SU-DHL-6 (cell line): ENCODE results near the gene PAH.
A peak's percentile ranks its signal among the peaks of the same experiment; 100 is the strongest.

Experiments used
- H2AFZ ChIP-seq: fragments of 200-600 bp; sonication (generic); 2 replicates; pipeline ENCODE4 v1.6.1; 2014; ENCODE audit warnings: low read depth, mild to moderate bottlenecking, moderate library complexity, mixed read lengths, antibody characterized with exemption, low read length; ENCODE audit not compliant: severe bottlenecking
- H3F3A ChIP-seq: fragments of 200-600 bp; shearing (Covaris generic); 2 replicates; pipeline ENCODE4 v1.6.0; 2016; ENCODE audit warnings: antibody characterized with exemption, mild to moderate bottlenecking; ENCODE audit not compliant: insufficient read depth
- H3K27ac ChIP-seq: fragments of 200-600 bp; sonication (generic); 2 replicates; pipeline ENCODE4 v1.5.1; 2016; ENCODE audit warnings: low read depth, mild to moderate bottlenecking, low read length, moderate library complexity, mixed read lengths
- H3K27me3 ChIP-seq: fragments of 200-600 bp; sonication (generic), shearing (Covaris generic); 2 replicates; pipeline ENCODE4 v1.6.0; 2014; ENCODE audit warnings: mild to moderate bottlenecking, low read length
- H3K36me3 ChIP-seq: fragments of 200-600 bp; sonication (generic); 2 replicates; pipeline ENCODE4 v1.6.1; 2014; ENCODE audit warnings: mild to moderate bottlenecking, low read length, mixed read lengths
- H3K4me2 ChIP-seq: fragments of 300-600, 200-600 bp; shearing (Covaris generic), sonication (generic); 2 replicates; pipeline ENCODE4 v1.6.0; 2014; ENCODE audit warnings: low read length, low read depth, mild to moderate bottlenecking; ENCODE audit not compliant: poor library complexity, severe bottlenecking
- H3K4me3 ChIP-seq: fragments of 200-600 bp; sonication (generic); 2 replicates; pipeline ENCODE4 v1.5.1; 2014; ENCODE audit warnings: antibody characterized with exemption, low read length, mild to moderate bottlenecking, mixed read lengths; ENCODE audit not compliant: insufficient read depth, poor library complexity, severe bottlenecking
- H3K79me2 ChIP-seq: fragments of 200-600 bp; sonication (generic); 2 replicates; pipeline ENCODE4 v1.6.1; 2014; ENCODE audit warnings: mild to moderate bottlenecking, low read length, moderate library complexity; ENCODE audit not compliant: insufficient read depth
- H3K9ac ChIP-seq: fragments of 200-600 bp; sonication (generic); 2 replicates; pipeline ENCODE4 v1.7.0; 2014; ENCODE audit warnings: mild to moderate bottlenecking, low read length
- H3K9me2 ChIP-seq: fragments of 200-600 bp; sonication (generic); replicated peaks from 2 replicates; pipeline ENCODE4 v1.6.1; 2014; ENCODE audit warnings: low read length; ENCODE audit not compliant: insufficient read depth
- H3K9me3 ChIP-seq: fragments of 200-600 bp; sonication (generic); 2 replicates; pipeline ENCODE4 v1.6.1; 2014; ENCODE audit warnings: low read length, mixed read lengths; ENCODE audit not compliant: insufficient read depth
- H4K20me1 ChIP-seq: fragments of 200-600 bp; sonication (generic); 2 replicates; pipeline ENCODE4 v1.6.1; 2014; ENCODE audit warnings: low read depth, mild to moderate bottlenecking, antibody characterized with exemption, low read length, moderate library complexity, mixed read lengths
- CTCF ChIP-seq: fragments of 200-600 bp; sonication (generic); IDR thresholded peaks from one replicate; pipeline ENCODE4 v1.5.1; 2017; ENCODE audit warnings: antibody characterized with exemption, mild to moderate bottlenecking, low read length, moderate library complexity; ENCODE audit not compliant: insufficient read depth, poor library complexity, severe bottlenecking
- EZH2phosphoT487 ChIP-seq: fragments of 200-600 bp; sonication (generic), shearing (Covaris generic); conservative IDR thresholded peaks from 2 replicates; pipeline ENCODE4 v1.6.1; 2018; ENCODE audit warnings: mild to moderate bottlenecking, antibody characterized with exemption, low read length, moderate library complexity, mixed read lengths

The PAH gene

GRCh38 chr12:102917026-102917787 lies at the start of gene PAH:
Gene PAH, minus strand, starts transcription at chr12:102917244. Its CDS starts 114 bp downstream, at chr12:102917130.
- no peaks in the 10 kb centered on the region for H4K20me1 ChIP-seq
- H3K4me3 ChIP-seq, result peak within 1 kb of the TSS; percentile 22
- H3F3A ChIP-seq, result no peaks in the 10 kb centered on the region
- H3K4me2 ChIP-seq, result peak within 1 kb of the TSS; percentile 54
- H3K36me3 ChIP-seq, result no peaks in the 10 kb centered on the region
- H3K27me3 ChIP-seq, result no peaks in the 10 kb centered on the region
- no peak for TF ChIP-seq EZH2phosphoT487
- TF ChIP-seq CTCF, result no peak
- H3K9me2 ChIP-seq, result no peaks in the 10 kb centered on the region
- H3K27ac ChIP-seq, result no peak within 1 kb of the TSS
- H3K9ac ChIP-seq, result peak within 1 kb of the TSS; percentile 29; the same call in 1 of the 2 replicates
- no peaks in the 10 kb centered on the region for H3K79me2 ChIP-seq
- no peaks in the 10 kb centered on the region for H3K9me3 ChIP-seq
- H2AFZ ChIP-seq, result peak within 1 kb of the TSS; percentile 79

DNA sequence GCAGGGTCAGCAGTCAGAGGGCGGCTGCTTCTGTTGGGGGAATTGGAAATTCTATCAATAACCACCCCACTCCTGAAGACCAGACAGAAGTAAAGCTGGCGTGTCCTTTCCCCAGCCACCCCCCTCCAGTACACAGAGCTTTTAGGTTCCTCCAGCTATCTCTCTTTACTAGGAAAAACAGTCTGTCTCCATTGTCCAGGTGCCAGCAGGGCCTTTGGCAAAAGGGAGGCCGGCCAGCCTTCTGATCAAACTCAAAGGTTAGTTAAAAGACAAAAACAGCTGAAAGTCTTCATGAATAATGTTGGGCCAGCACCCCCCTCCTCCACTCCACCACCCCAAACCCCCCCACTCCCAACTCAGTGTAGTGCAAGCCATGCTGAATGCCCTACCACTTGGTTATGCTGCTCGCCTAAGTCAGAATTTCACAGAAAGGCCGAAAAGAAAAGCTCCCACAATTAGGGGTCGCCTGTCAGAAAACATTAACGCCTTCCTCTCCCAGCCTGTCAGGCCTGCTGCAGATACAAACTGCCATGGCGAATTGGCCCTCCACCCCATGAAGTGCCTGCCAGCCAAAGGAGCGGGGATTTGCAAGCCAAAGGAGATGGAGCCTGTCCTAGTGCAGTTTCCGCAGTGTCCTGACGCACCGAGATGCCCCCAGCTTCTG lies 49.3 kb upstream of the PAH start:
- no peaks in the 10 kb centered on the region for H3K79me2 ChIP-seq
- no peaks in the 10 kb centered on the region for H3K27me3 ChIP-seq
- H3F3A ChIP-seq, result no peaks in the 10 kb centered on the region
- no peak overlapping the region for H3K27ac ChIP-seq
- H2AFZ ChIP-seq, result no peak overlapping the region
- no peaks in the 10 kb centered on the region for H4K20me1 ChIP-seq
- H3K4me2 ChIP-seq, result no peak overlapping the region
- no peak for TF ChIP-seq CTCF
- H3K4me3 ChIP-seq, result no peak overlapping the region
- no peaks in the 10 kb centered on the region for H3K36me3 ChIP-seq
- no peak overlapping the region for H3K9ac ChIP-seq
- no peaks in the 10 kb centered on the region for H3K9me3 ChIP-seq
- H3K9me2 ChIP-seq, result no peaks in the 10 kb centered on the region

DNA sequence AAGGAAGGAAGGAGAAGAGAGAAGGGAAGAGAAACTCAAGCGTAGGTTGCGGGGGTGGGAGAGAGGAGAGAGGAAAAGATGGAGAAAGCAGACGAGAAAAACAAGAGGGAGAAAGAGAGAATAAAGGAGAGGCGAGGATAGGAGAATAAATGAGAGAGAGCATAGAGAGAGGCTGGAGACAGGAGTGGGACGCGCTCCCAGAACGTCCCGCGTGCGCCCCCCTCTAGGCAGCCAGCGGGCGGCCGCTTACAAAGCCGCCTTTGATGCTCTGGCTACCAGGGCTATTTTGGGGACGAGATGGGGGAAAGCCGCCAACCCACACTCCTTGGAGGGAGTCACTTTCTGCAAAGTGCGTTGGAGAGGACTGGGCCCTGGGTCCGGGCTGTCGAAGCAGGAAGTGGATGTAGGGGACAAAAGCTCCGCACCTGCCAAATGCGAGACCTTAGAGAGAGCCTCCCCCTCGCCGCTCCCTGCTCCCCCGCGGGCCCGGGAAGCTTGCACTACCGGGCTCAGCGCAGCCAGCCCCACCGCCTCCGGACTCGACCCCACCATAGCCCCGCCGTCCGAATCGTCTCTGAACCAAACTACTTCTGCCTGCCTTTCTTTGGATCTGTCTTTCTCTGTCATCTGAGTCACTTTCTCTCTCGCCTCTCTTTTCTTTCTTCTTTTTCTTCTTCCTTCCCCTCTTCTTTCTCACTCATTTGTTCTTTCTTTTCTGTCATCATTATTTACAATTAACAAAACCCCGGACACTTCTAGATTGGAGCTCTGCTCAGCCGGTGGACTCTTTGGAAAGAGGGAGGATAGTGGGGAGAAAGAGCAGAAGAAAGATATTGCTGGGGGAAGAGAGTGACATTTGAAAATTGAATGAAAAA lies 48.5 kb upstream of the PAH start:
- Histone ChIP-seq H3K4me2 (no peak overlapping the region), H3K27ac (no peak overlapping the region), H3K9ac (no peak overlapping the region), H3K27me3 (no peaks in the 10 kb centered on the region), H2AFZ (no peak overlapping the region), H4K20me1 (no peaks in the 10 kb centered on the region), H3K9me3 (no peaks in the 10 kb centered on the region), H3K4me3 (no peak overlapping the region), H3K36me3 (no peaks in the 10 kb centered on the region), H3K9me2 (no peaks in the 10 kb centered on the region), H3F3A (no peaks in the 10 kb centered on the region), H3K79me2 (no peaks in the 10 kb centered on the region)
- TF ChIP-seq EZH2phosphoT487 (no peak), CTCF (no peak)
